ENCODE measurements around the gene ZBED1. TPM values are rescaled to one million over a fixed set of nuclear protein-coding genes. Genes with fewer than 3 reads are reported as not detected.

The ZBED1 gene
- total and polyA plus RNA-seq, 10 donors = 11.3 to 65.7 (median 41.9) TPM

GRCh38 chrX:2547736-2548135 is 47.0 kb upstream of the ZBED1 start:
- TF ChIP-seq POLR2AphosphoS5 (IDR thresholded peaks at IDR 0.05) (no peak), CTCF (IDR thresholded peaks at IDR 0.05 in 8 of 11, conservative IDR thresholded peaks at IDR 0.05 in 3 of 11) (no peak), POLR2A (IDR thresholded peaks at IDR 0.05) (no peak)
- Histone ChIP-seq H3K4me1 (no peaks in the 10 kb centered on the region), H3K9me3 (peaks cover 0 to 15% (median 0%) of the 10 kb centered on the region in 8 donors), H3K4me3 (no peak overlapping the region), H3K27me3 (replicated peaks in 1 of 7) (peaks cover 0 to 12% (median 0%) of the 10 kb centered on the region in 7 donors), H3K27ac (no peak overlapping the region), H3K36me3 (no peaks in the 10 kb centered on the region)
- intact Hi-C loops (cut with DNase I; ENCODE audit: low total_unique reads) = no loop called here
- WGBS, 5 donors = 42 to 72% (median 61%) methylated on average over 4 of the region's 4 CpGs
- DNase-seq = no peak

DNA sequence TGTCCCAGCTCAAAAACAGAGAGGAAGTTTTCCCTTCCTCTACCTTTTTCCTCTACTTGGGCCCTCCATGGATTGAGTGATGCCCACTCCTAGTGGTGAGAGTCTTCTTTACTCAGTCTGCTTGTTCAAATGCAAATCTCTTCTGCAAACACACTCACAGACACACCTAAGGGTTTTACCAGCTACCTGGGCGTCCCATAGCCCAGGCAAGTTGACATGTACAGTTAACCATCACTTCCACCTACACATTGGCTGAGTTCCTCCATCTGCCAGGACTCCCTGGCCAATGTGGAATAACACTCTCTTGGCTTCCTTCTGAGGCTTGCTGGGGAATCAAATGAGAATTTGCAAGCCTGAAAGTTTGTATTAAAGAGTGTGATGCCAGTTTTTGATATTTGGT is 45.7 kb upstream of the ZBED1 start:
- H3K36me3 ChIP-seq = no peaks in the 10 kb centered on the region
- no peak overlapping the region for H3K27ac ChIP-seq
- WGBS, 5 donors = 26 to 90% (median 82%) methylated on average over 1 of the region's 1 CpG
- TF ChIP-seq CTCF (IDR thresholded peaks at IDR 0.05 in 8 of 11, conservative IDR thresholded peaks at IDR 0.05 in 3 of 11) = no peak
- no peak for TF ChIP-seq POLR2A (IDR thresholded peaks at IDR 0.05)
- no peak for TF ChIP-seq POLR2AphosphoS5 (IDR thresholded peaks at IDR 0.05)
- H3K27me3 ChIP-seq (replicated peaks in 1 of 7) = peaks cover 0 to 5% (median 0%) of the 10 kb centered on the region in 7 donors
- H3K4me1 ChIP-seq = no peaks in the 10 kb centered on the region
- intact Hi-C loops (cut with DNase I; ENCODE audit: low total_unique reads) = no loop called here
- H3K4me3 ChIP-seq = no peak overlapping the region
- DNase-seq = no peak
- H3K9me3 ChIP-seq = peaks cover 0 to 15% (median 0%) of the 10 kb centered on the region in 8 donors

DNA sequence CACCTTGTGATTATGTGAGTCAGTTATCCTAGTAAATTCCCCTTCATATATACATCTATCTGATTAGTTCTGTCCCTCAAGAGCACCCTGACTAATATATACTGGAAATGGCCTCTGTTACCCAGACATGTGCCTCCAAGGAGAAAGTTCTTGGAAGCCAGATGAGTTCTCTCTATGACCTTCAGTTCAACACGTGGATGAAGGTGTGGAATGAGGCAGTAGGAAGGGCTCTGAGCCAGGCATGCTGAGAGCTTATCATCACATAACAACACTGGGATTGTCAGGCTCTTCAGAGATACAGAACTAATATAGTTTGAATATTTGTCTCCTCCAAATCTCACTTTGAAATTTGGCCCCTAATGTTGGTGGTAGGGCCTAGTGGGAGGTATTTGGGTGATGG is 44.4 kb upstream of the ZBED1 start:
- Histone ChIP-seq H3K9me3 (peaks cover 0 to 15% (median 0%) of the 10 kb centered on the region in 8 donors), H3K36me3 (no peaks in the 10 kb centered on the region), H3K27me3 (replicated peaks in 1 of 7) (peaks cover 0 to 3% (median 0%) of the 10 kb centered on the region in 7 donors), H3K27ac (no peak overlapping the region), H3K4me1 (no peaks in the 10 kb centered on the region), H3K4me3 (no peak overlapping the region)
- intact Hi-C loops (cut with DNase I; ENCODE audit: low total_unique reads) = no loop called here
- DNase-seq = no peak
- WGBS, 5 donors = 50 to 69% (median 58%) methylated on average over 1 of the region's 1 CpG
- no peak for TF ChIP-seq POLR2A (IDR thresholded peaks at IDR 0.05)
- TF ChIP-seq CTCF (IDR thresholded peaks at IDR 0.05 in 8 of 11, conservative IDR thresholded peaks at IDR 0.05 in 3 of 11) = no peak
- no peak for TF ChIP-seq POLR2AphosphoS5 (IDR thresholded peaks at IDR 0.05)

- intact Hi-C loops (cut with DNase I; ENCODE audit: low total_unique reads) = no loop called here
- Histone ChIP-seq H3K36me3 (no peaks in the 10 kb centered on the region), H3K4me3 (no peak overlapping the region), H3K27me3 (replicated peaks in 1 of 7) (no peaks in the 10 kb centered on the region), H3K27ac (no peak overlapping the region), H3K4me1 (no peaks in the 10 kb centered on the region), H3K9me3 (peaks cover 0 to 15% (median 0%) of the 10 kb centered on the region in 8 donors)
- WGBS, 5 donors = 61 to 70% (median 63%) methylated on average over 7 of the region's 7 CpGs
- no peak for TF ChIP-seq POLR2A (IDR thresholded peaks at IDR 0.05)
- no peak for TF ChIP-seq POLR2AphosphoS5 (IDR thresholded peaks at IDR 0.05)
- no peak for TF ChIP-seq CTCF (IDR thresholded peaks at IDR 0.05 in 8 of 11, conservative IDR thresholded peaks at IDR 0.05 in 3 of 11)
- DNase-seq = no peak
Observed at GRCh38 chrX:2542826-2543521, 42.2 kb upstream of the ZBED1 start.
